Myocyte (in vitro differentiated cells): ENCODE data around the gene IFT74. TPM values are rescaled to one million over a fixed set of nuclear protein-coding genes. Genes with fewer than 3 reads are reported as not detected.

Experiments used
- total RNA-seq: library from RNA; depleted of rRNA; stranded (reverse); fragments of >200 nt; gene quantifications from 2 replicates; pipeline ENCODE4 v1.2.3, GENCODE V29; 2014

The IFT74 gene
- total RNA-seq, 1 donor from 2014 or later: 20.0 TPM

Other genes with a start within 250 kb of the IFT74 start
- 25.5 and 30.1 TPM in 2 replicates for gene CAAP1, start 63.6 kb upstream of the IFT74 start, total RNA-seq
- 44.8 and 47.2 TPM in 2 replicates for gene PLAA, start 9.2 kb upstream of the IFT74 start, total RNA-seq
- not detected in 2 replicates for gene LRRC19, start 49.3 kb downstream of the IFT74 start, total RNA-seq
- 0.26 and 0.72 TPM in 2 replicates for gene TEK, start 152.8 kb downstream of the IFT74 start, total RNA-seq